CD4-positive, alpha-beta T cell treated with Interleukin-4 for 1 hour (primary cell): ENCODE measurements around the gene RNF20.

Experiments used
- DNase-seq, 2 donors: peaks; one replicate each; pipeline ENCODE4 v3.0.0-alpha.2; 2020 to 2022

RNF20 gene

DNA sequence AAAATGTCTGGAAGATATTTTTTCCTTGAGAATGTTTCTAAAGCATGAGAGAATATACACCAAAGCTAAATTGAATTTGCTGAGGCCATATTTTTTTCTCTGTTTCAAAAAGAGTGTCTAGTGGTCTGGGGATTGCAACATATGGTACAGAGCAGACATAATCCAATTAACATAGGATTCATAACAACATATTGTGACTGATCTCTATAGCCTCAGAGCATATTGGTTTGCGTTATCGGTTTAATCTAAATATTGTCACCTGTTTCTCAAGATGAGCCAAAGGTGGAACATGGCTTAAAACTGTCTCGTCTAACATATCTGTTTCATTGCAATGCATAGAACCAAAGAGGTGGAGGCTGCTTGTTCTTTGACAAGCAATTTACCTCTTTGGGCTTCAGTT lies 57.2 kb downstream of the RNF20 start:
- DNase-seq, result no peak

DNA sequence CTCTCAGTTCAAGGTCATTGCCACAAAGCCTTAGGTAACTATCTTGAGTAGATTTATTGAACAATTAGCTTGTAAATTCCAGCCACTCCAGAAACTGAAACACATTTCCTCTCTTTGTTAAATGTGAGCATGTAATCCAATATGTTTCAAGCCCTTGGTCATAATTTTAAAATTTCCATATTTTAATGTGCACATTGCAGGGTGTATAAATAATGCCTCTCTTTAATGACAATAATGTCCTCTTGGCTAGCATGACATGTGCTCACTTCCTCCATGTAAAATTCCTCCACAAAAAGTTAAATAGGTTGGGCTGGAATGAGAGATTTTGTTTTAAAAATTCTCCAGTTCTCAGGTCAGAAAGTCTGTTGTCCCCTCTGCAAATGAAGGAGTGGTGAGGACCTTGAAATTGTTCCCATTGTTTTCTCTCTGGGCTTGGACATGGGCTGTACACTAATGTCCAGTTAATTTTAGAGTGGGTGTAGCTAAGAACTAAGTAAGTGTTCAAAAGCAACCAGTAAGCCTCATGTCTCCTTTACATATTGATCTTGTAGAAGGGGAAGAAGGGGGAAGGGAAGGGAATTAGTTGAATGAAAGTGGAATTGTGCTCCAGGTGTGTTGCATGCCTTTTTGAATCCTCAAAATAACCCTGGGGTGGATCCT lies 58.3 kb downstream of the RNF20 start:
- no peak for DNase-seq

DNA sequence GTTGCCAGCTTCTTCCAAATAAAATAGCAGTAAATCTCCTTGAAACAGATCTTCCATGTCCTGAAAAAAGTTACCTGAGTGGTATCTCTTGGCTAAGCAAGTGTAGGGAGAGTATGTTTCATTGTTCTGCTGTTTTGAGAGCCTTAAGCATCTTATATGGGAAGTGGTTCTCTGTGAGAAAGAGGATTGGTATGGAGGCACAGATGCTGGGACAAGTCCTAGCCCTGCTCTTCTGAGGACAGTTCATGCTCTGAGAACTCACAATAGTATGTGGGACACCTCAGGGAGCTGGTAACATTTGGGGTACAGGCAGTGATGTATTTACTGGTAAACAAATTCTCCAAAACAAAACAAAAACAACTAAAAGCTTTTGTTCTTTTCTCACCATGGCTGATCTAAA lies 59.1 kb downstream of the RNF20 start:
- DNase-seq, result no peak

DNA sequence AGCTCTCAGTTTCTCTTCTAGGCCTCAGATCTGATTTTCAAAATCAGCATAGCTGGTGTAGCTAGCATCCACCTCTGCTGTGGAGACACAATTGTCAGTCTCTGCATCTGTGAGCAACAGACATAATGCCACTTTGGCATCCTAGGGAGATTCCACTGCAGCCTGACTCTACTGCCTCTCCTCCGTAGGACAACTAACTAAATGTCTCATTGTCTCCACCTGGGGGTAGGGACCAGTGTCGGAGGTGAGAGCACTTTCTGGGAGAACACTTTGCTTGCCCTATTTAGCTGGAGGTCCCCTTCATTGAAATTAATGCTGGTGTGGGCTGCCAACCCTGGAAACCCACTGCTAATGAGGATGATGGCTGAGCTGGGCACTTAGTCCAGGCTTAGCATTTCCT lies 59.7 kb downstream of the RNF20 start:
- no peak for DNase-seq

DNA sequence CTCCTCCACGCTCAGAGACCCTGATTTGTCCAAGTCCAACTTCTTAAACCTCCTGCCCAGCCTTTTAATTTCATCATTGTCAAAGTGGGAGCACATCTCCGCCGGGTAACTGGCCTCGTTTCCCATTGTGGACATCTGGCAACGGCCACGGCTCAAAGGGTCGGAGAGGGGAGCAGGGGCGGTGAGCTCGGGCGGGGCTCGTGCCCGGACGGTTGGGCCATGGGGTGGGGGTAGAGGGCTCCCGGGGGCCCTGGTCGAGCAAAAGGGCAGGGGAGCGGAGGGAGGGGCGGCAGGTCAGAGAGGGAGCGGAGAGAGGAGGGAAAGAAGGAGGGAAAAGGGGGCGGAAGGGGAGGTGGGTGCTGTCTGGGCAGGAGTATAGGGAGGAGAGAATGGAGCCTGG lies 61.1 kb downstream of the RNF20 start, which contains the start of gene PPP3R2:
PPP3R2 (minus strand) TSS at position 174 of the 400 bp plus-strand sequence; CDS start at position 126, 48 bp downstream.
- no peak for DNase-seq

DNA sequence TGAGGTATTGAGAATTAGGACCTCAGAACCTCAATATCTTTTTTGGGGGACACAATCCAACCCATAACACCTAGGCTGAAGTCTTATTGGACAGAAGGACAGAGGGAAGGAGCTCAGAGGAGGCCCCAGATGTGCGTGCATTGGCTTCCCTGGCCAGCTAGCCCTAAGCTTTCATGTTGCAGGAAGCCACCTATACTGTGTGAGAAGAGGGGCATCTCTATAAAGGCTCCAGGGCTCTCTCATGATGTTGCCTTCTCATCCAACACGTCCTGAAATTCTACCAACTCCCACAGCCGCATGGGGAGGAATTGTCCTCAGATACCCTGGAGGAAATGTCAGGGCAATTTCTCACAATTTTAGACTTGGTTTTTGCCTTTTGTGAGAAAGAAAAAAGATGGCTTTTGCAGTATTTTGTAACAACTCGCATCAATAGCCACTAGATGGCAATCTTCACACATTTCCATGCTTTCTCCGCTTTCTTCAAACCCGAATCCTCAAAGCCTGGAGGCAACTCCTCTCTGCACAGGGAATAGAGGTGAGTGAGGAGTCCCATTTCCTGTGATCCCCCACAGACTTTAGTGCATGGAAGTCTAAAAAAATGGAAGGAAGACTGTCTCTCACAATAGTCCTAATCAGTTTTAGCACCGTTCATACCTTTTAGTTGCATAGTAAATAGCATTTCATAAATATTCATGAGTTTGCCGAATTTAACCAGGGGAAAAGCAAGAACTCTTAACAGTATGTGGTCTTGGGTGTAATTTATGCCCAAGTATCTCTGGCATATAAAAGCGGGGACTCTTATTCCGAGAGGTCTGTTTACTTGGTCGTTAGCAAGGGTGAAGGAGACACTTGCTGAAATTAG lies 68.5 kb downstream of the RNF20 start:
- peak in 1 of 2 donors; percentile 37 for DNase-seq

DNA sequence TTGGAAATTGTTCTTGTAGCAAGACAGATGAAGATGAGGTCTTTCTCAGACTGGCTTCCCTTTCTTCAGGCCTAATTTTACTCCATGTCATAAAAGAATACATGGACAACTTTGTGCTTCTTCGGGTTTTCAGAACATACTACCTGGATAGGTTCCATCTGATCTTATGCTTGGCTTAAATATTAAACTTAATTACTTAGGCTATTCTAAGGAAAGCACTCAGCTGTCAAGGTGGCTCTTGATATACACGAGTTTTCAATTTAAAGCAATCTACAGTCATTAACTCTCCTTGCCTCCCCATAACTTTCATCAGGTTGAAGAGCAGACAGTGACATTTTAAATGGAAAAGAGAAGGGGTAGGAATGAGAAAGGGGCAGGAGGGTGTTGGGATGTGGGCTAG lies 70.6 kb downstream of the RNF20 start:
- no peak for DNase-seq

DNA sequence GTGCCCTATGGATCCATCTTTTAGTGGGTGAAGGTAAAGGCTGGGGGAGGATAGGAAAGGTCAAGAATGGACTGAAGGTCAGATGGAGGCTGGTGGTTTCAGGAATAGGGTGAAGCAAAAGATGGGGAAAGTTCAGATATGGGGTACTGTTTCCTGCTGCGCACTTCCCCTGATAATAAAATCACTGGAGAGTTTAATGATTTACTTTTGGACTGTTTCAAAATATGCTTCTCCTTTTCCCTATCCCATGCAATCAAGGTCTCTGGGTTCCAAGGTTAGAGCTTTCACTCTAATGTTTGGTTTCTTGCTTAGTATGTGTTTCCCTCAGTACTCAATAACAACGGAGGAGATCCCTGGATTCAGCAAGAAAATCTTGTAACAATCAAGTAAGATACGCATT lies 71.9 kb downstream of the RNF20 start:
- DNase-seq, result no peak
